HG03354 (cell line): ENCODE measurements around the gene RAB44.

ENCODE experiments used
- ATAC-seq: cut with Tn5 transposase; IDR thresholded peaks from one replicate; pipeline ENCODE4 v1.9.1; 2021; ENCODE audit warnings: mild to moderate bottlenecking; ENCODE audit not compliant: unreplicated experiment, poor library complexity, severe bottlenecking

RAB44 gene

GRCh38 chr6:36759148-36759759, 61.6 kb downstream of the RAB44 start:
- ATAC-seq, result peak; percentile 37

GRCh38 chr6:36760685-36761435, 63.2 kb downstream of the RAB44 start:
- ATAC-seq, result no peak

- ATAC-seq, result no peak
These were observed 64.5 kb downstream of the RAB44 start for GRCh38 chr6:36762123-36762522.

- no peak for ATAC-seq
These were observed 67.6 kb downstream of the RAB44 start for GRCh38 chr6:36765190-36765589.

- peak; percentile 73 for ATAC-seq
These were observed 68.2 kb downstream of the RAB44 start for GRCh38 chr6:36765594-36766398.

- no peak for ATAC-seq
These were observed 68.8 kb downstream of the RAB44 start for GRCh38 chr6:36766399-36766945.

GRCh38 chr6:36769183-36769675, 71.6 kb downstream of the RAB44 start:
- no peak for ATAC-seq

GRCh38 chr6:36769676-36770499, 72.3 kb downstream of the RAB44 start:
- ATAC-seq, result no peak

GRCh38 chr6:36771145-36771544, 73.5 kb downstream of the RAB44 start:
- no peak for ATAC-seq

- no peak for ATAC-seq
These were observed 74.8 kb downstream of the RAB44 start for GRCh38 chr6:36772397-36772796.

GRCh38 chr6:36774331-36774730, 76.7 kb downstream of the RAB44 start:
- no peak for ATAC-seq

GRCh38 chr6:36776167-36776566, 78.5 kb downstream of the RAB44 start:
- no peak for ATAC-seq

GRCh38 chr6:36777801-36778200, 80.2 kb downstream of the RAB44 start:
- ATAC-seq, result no peak

GRCh38 chr6:36779227-36779626, 81.6 kb downstream of the RAB44 start:
- ATAC-seq, result no peak

- ATAC-seq, result no peak
These were observed 83.0 kb downstream of the RAB44 start for GRCh38 chr6:36780442-36781177.

- ATAC-seq, result no peak
These were observed 84.0 kb downstream of the RAB44 start for GRCh38 chr6:36781669-36782068.
